Ovary (tissue), 3 donors: ENCODE measurements around the gene ZNF880.

Experiments used
- EP300 ChIP-seq: sonication (generic); formaldehyde crosslinking; IDR thresholded peaks from one replicate; pipeline ENCODE4 v1.6.1; 2017; ENCODE audit warnings: antibody characterized with exemption
- TF ChIP-seq, protein P1 (sequence below), 3 donors: fragments of 450-650 bp in 2 of 3; fragments of 200-600 bp in 1 of 3; IDR thresholded peaks; one replicate each; pipeline versions ENCODE4 v1.5.1 to v1.8.0; 2016 to 2022; ENCODE audit warnings: antibody characterized with exemption in 3 of 3, mild to moderate bottlenecking in 1 of 3
- donor health status: DM: no; HTN: no; CAD: no.

DNA sequence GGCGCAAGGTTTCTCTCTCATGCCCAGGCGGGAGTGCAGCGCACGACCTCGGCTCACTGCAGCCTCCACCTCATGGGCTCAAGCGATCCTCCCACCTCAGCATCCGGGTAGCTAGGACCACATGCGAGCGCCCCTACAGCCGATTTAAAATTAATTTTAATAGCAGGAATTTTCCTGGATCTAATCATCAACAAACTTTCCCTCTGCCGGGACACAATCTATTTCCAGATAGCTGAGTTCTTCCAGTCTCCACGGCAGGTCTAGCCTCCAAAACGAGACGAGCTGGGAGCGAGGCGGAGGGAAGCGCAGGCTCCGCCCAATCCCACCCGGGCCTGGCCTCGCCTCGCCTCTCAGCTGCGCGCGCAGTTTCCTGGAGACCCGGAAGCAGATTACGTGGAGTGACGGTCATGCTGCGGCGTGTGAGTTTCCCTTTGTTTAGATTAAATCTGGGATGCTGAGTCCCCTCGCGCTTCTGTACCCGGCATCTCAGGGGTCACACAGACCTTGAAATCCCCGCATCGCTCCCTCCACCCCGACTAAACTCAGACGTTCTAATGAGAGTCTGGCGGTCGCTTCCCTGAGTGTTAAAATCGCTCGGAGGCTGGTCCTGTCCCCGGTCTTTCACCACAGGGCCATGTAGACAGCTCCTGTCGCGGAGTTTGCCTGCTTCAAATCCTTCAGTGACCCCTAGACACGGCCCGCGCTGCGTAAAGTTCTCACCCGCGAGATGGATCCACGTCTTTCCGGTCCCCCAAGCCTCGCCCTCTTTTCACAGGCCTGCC lies at the start of gene ZNF880:
- TF ChIP-seq, protein P1, sequence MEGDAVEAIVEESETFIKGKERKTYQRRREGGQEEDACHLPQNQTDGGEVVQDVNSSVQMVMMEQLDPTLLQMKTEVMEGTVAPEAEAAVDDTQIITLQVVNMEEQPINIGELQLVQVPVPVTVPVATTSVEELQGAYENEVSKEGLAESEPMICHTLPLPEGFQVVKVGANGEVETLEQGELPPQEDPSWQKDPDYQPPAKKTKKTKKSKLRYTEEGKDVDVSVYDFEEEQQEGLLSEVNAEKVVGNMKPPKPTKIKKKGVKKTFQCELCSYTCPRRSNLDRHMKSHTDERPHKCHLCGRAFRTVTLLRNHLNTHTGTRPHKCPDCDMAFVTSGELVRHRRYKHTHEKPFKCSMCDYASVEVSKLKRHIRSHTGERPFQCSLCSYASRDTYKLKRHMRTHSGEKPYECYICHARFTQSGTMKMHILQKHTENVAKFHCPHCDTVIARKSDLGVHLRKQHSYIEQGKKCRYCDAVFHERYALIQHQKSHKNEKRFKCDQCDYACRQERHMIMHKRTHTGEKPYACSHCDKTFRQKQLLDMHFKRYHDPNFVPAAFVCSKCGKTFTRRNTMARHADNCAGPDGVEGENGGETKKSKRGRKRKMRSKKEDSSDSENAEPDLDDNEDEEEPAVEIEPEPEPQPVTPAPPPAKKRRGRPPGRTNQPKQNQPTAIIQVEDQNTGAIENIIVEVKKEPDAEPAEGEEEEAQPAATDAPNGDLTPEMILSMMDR (IDR thresholded peaks at IDR 0.05): no peak
- TF ChIP-seq EP300: no peak
